Neural progenitor cell (in vitro differentiated cells): Measurements from ENCODE around the gene CDH20. TPM values are rescaled to one million over a fixed set of nuclear protein-coding genes. Genes with fewer than 3 reads are reported as not detected.
"Not testable (repeated sequence)": the region's sequence is repeated elsewhere in the genome, so short reads cannot be mapped to it uniquely, and the experiment has no call there.

ENCODE experiments used
- DNase-seq: peaks from one replicate; pipeline ENCODE4 v3.0.0-alpha.2; 2016; ENCODE audit warnings: low spot score
- H2AFZ ChIP-seq: fragments of 200-600 bp; sonication (generic); replicated peaks from 2 replicates; pipeline ENCODE4 v1.6.1; 2016; ENCODE audit warnings: antibody characterized with exemption
- H3F3A ChIP-seq: fragments of 200-600 bp; sonication (generic); 2 replicates; pipeline ENCODE4 v1.6.1; 2016; ENCODE audit warnings: antibody characterized with exemption, low read depth
- H3K27ac ChIP-seq: fragments of 200-600 bp; sonication (generic); 2 replicates; pipeline ENCODE4 v1.5.1; 2016; ENCODE audit warnings: mild to moderate bottlenecking
- H3K27me3 ChIP-seq: fragments of 200-600 bp; sonication (generic); 2 replicates; pipeline ENCODE4 v1.6.1; 2016; ENCODE audit warnings: mild to moderate bottlenecking, moderate library complexity
- H3K36me3 ChIP-seq: fragments of 200-600 bp; sonication (generic); 2 replicates; pipeline ENCODE4 v1.5.1; 2016
- H3K4me1 ChIP-seq: fragments of 200-600 bp; sonication (generic); 2 replicates; pipeline ENCODE4 v1.6.1; 2016; ENCODE audit warnings: mixed run types
- H3K4me2 ChIP-seq: fragments of 200-600 bp; sonication (generic); 2 replicates; pipeline ENCODE4 v1.6.1; 2016
- H3K4me3 ChIP-seq: fragments of 200-600 bp; sonication (generic); 2 replicates; pipeline ENCODE4 v1.5.1; 2016
- H3K79me2 ChIP-seq: fragments of 200-600 bp; sonication (generic); 2 replicates; pipeline ENCODE4 v1.6.1; 2016; ENCODE audit warnings: low read depth
- H3K9ac ChIP-seq: fragments of 200-600 bp; sonication (generic); 2 replicates; pipeline ENCODE4 v1.6.1; 2016
- H3K9me3 ChIP-seq: fragments of 200-600 bp; sonication (generic); 2 replicates; pipeline ENCODE4 v1.5.1; 2016; ENCODE audit warnings: low read depth
- H4K20me1 ChIP-seq: fragments of 200-600 bp; sonication (generic); 2 replicates; pipeline ENCODE4 v1.6.1; 2016; ENCODE audit warnings: low read depth
- H3K27ac Mint-ChIP-seq: 3 replicates; pipeline ENCODE4 v1.8.0; 2021; ENCODE audit warnings: mixed read lengths
- H3K27me3 Mint-ChIP-seq: 2 replicates; pipeline ENCODE4 v1.8.0; 2022; ENCODE audit warnings: low read depth, mild to moderate bottlenecking, inconsistent platforms, moderate library complexity, mixed read lengths; ENCODE audit not compliant: insufficient read depth
- H3K36me3 Mint-ChIP-seq: 3 replicates; pipeline ENCODE4 v1.8.0; 2021; ENCODE audit warnings: mixed read lengths
- H3K4me1 Mint-ChIP-seq: 3 replicates; pipeline ENCODE4 v1.8.0; 2021; ENCODE audit warnings: mixed read lengths
- H3K4me3 Mint-ChIP-seq: 3 replicates; pipeline ENCODE4 v1.8.0; 2021; ENCODE audit warnings: mild to moderate bottlenecking, moderate library complexity, mixed read lengths
- H3K9me3 Mint-ChIP-seq: 3 replicates; pipeline ENCODE4 v1.8.0; 2020; ENCODE audit warnings: mixed read lengths
- CTCF ChIP-seq: fragments of 200-600 bp; sonication (generic); IDR thresholded peaks from 2 replicates; pipeline ENCODE4 v1.5.1; 2017; ENCODE audit warnings: antibody characterized with exemption, mild to moderate bottlenecking
- EZH2 ChIP-seq: fragments of 200-600 bp; sonication (generic); IDR thresholded peaks from 2 replicates; pipeline ENCODE4 v1.6.1; 2017; ENCODE audit warnings: antibody characterized with exemption, mild to moderate bottlenecking, moderate library complexity
- EZH2phosphoT487 ChIP-seq: fragments of 200-600 bp; sonication (generic); IDR thresholded peaks from 2 replicates; pipeline ENCODE4 v1.6.1; 2017; ENCODE audit warnings: antibody characterized with exemption
- total RNA-seq: library from RNA; depleted of rRNA; stranded (reverse); fragments of >200 nt; gene quantifications from 2 replicates; pipeline ENCODE4 v1.2.3, GENCODE V29; 2015; ENCODE audit warnings: low replicate concordance

CDH20 gene
- total RNA-seq, 1 donor from 2014 or later = 1.6 TPM

- Mint-ChIP-seq H3K36me3 (no peaks in the 10 kb centered on the region), H3K4me1 (no peaks in the 10 kb centered on the region), H3K27me3 (peaks cover 2% of the 10 kb centered on the region), H3K4me3 (no peak overlapping the region), H3K9me3 (no peaks in the 10 kb centered on the region), H3K27ac (no peak overlapping the region)
- TF ChIP-seq EZH2phosphoT487 (no peak), CTCF (no peak), EZH2 (no peak)
- Histone ChIP-seq H3F3A (no peaks in the 10 kb centered on the region), H3K4me3 (no peak overlapping the region), H2AFZ (no peak overlapping the region), H3K4me1 (no peaks in the 10 kb centered on the region), H3K27me3 (no peaks in the 10 kb centered on the region), H3K9ac (no peak overlapping the region), H3K9me3 (no peaks in the 10 kb centered on the region), H4K20me1 (no peaks in the 10 kb centered on the region), H3K27ac (no peak overlapping the region), H3K36me3 (no peaks in the 10 kb centered on the region), H3K4me2 (no peak overlapping the region), H3K79me2 (no peaks in the 10 kb centered on the region)
- no peak for DNase-seq
Measured at GRCh38 chr18:61362511-61362910, 29.3 kb downstream of the CDH20 start.

- TF ChIP-seq CTCF = no peak
- TF ChIP-seq EZH2phosphoT487 = no peak
- Histone ChIP-seq H4K20me1 (no peaks in the 10 kb centered on the region), H3K27ac (no peak overlapping the region), H3K79me2 (no peaks in the 10 kb centered on the region), H3K9me3 (no peaks in the 10 kb centered on the region), H3F3A (no peaks in the 10 kb centered on the region), H3K4me1 (no peaks in the 10 kb centered on the region), H3K36me3 (no peaks in the 10 kb centered on the region), H3K4me2 (no peak overlapping the region), H3K27me3 (no peaks in the 10 kb centered on the region), H3K4me3 (no peak overlapping the region), H2AFZ (no peak overlapping the region), H3K9ac (no peak overlapping the region)
- Mint-ChIP-seq H3K4me1 (peaks cover 3% of the 10 kb centered on the region), H3K36me3 (no peaks in the 10 kb centered on the region), H3K9me3 (no peaks in the 10 kb centered on the region), H3K27ac (no peak overlapping the region), H3K4me3 (no peak overlapping the region), H3K27me3 (peaks cover 2% of the 10 kb centered on the region)
- DNase-seq = no peak
Measured at GRCh38 chr18:61364953-61365352, 31.7 kb downstream of the CDH20 start.

- H4K20me1 ChIP-seq = no peaks in the 10 kb centered on the region
- H3K27ac ChIP-seq = no peak overlapping the region
- H3K27me3 ChIP-seq = no peaks in the 10 kb centered on the region
- no peaks in the 10 kb centered on the region for H3K9me3 ChIP-seq
- Mint-ChIP-seq H3K4me3 (no peak overlapping the region), H3K9me3 (no peaks in the 10 kb centered on the region), H3K27ac (no peak overlapping the region), H3K36me3 (no peaks in the 10 kb centered on the region), H3K27me3 (no peaks in the 10 kb centered on the region), H3K4me1 (peaks cover 8% of the 10 kb centered on the region)
- TF ChIP-seq EZH2phosphoT487 (no peak), EZH2 (no peak), CTCF (no peak)
- H3K4me3 ChIP-seq = no peak overlapping the region
- no peak overlapping the region for H2AFZ ChIP-seq
- H3F3A ChIP-seq = no peaks in the 10 kb centered on the region
- H3K4me2 ChIP-seq = no peak overlapping the region
- no peaks in the 10 kb centered on the region for H3K79me2 ChIP-seq
- DNase-seq = no peak
- H3K4me1 ChIP-seq = no peaks in the 10 kb centered on the region
- H3K36me3 ChIP-seq = no peaks in the 10 kb centered on the region
- no peak overlapping the region for H3K9ac ChIP-seq
Measured at GRCh38 chr18:61368001-61368400, 34.8 kb downstream of the CDH20 start.

- not testable (repeated sequence) for H3K79me2 ChIP-seq, H3K4me1 Mint-ChIP-seq, H3K27ac ChIP-seq, H3K9me3 ChIP-seq, DNase-seq, H3K27me3 ChIP-seq, H3K9ac ChIP-seq, H3K4me3 ChIP-seq, H3K36me3 ChIP-seq, H3K36me3 Mint-ChIP-seq, H3K4me3 Mint-ChIP-seq, H3K27me3 Mint-ChIP-seq, H3K4me2 ChIP-seq, H2AFZ ChIP-seq, H3K9me3 Mint-ChIP-seq, H3K27ac Mint-ChIP-seq, H3K4me1 ChIP-seq, H4K20me1 ChIP-seq, H3F3A ChIP-seq
Measured at GRCh38 chr18:61369671-61370070, 36.4 kb downstream of the CDH20 start.
